Subcutaneous adipose tissue (tissue), 4 donors: ENCODE data around the gene AMN. TPM values are rescaled to one million over a fixed set of nuclear protein-coding genes. Genes with fewer than 3 reads are reported as not detected.

ENCODE experiments used
- CTCF ChIP-seq: fragments of 450-650 bp; IDR thresholded peaks from one replicate; pipeline ENCODE4 v1.5.1; 2016; ENCODE audit warnings: low read depth, mild to moderate bottlenecking, control low read depth, antibody characterized with exemption, moderate library complexity
- total RNA-seq, 4 donors: library from RNA; depleted of rRNA; stranded (reverse); fragments of >200 nt; gene quantifications; one replicate each; pipeline ENCODE4 v1.1.0, GENCODE V29; 2016

The AMN gene
- total RNA-seq, 4 donors from 2014 or later, result 0.66 to 1.9 TPM; not detected in 2

- TF ChIP-seq CTCF, result no peak
Observed at GRCh38 chr14:102958461-102958860, 36.0 kb downstream of the AMN start.

GRCh38 chr14:102962111-102962627, 39.7 kb downstream of the AMN start:
- no peak for TF ChIP-seq CTCF

GRCh38 chr14:102964152-102964730, 41.8 kb downstream of the AMN start:
- no peak for TF ChIP-seq CTCF

GRCh38 chr14:102965282-102965681, 42.8 kb downstream of the AMN start:
- TF ChIP-seq CTCF, result no peak

- TF ChIP-seq CTCF, result no peak
Observed at GRCh38 chr14:102965971-102966655, 43.6 kb downstream of the AMN start.

- TF ChIP-seq CTCF, result no peak
Observed at GRCh38 chr14:102966681-102967505, 44.4 kb downstream of the AMN start.

- no peak for TF ChIP-seq CTCF
Observed at GRCh38 chr14:102967506-102967795, 45.0 kb downstream of the AMN start.
